ENCODE results near the gene ADAMTS17.

ADAMTS17 gene, protein sequence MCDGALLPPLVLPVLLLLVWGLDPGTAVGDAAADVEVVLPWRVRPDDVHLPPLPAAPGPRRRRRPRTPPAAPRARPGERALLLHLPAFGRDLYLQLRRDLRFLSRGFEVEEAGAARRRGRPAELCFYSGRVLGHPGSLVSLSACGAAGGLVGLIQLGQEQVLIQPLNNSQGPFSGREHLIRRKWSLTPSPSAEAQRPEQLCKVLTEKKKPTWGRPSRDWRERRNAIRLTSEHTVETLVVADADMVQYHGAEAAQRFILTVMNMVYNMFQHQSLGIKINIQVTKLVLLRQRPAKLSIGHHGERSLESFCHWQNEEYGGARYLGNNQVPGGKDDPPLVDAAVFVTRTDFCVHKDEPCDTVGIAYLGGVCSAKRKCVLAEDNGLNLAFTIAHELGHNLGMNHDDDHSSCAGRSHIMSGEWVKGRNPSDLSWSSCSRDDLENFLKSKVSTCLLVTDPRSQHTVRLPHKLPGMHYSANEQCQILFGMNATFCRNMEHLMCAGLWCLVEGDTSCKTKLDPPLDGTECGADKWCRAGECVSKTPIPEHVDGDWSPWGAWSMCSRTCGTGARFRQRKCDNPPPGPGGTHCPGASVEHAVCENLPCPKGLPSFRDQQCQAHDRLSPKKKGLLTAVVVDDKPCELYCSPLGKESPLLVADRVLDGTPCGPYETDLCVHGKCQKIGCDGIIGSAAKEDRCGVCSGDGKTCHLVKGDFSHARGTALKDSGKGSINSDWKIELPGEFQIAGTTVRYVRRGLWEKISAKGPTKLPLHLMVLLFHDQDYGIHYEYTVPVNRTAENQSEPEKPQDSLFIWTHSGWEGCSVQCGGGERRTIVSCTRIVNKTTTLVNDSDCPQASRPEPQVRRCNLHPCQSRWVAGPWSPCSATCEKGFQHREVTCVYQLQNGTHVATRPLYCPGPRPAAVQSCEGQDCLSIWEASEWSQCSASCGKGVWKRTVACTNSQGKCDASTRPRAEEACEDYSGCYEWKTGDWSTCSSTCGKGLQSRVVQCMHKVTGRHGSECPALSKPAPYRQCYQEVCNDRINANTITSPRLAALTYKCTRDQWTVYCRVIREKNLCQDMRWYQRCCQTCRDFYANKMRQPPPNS

DNA sequence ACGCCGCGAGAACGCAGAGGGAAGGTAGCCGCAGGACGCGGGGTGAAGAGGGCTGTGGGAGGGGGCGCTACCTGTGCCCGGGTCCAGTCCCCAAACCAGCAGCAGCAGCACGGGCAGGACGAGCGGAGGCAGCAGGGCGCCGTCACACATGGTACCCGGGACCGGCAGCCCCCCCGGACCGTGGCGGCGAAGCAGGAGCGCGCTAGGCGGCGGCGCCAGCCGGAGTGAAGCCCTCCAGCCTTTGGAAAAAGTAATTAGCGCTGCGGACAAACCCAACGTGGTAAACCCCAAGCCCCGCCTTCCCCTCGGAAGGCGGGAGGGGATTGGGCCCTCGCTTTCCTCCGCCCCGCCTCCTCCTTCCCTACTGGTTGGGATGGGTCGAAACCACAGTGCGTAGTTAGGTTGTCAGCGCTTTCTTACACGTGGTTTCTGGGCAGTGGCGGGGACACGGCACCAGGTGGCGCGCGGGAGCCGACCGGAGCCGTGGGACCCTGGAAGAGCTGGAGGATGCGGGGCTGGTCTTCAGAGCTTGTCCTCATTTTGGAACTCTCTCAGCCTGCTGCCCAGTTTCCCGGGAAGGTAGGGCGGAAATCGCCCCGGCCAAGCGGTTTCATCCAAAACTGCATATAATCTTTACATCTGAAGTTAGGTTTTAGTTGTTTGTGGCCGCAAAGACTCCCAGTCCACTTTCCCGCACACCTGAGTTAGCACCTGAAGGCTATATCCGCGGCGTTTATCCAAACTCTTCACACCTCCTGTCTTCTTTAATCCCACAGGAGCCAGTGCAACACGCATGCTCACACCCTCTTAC lies at the start of gene ADAMTS17:
ADAMTS17 (minus strand) TSS at position 226 of the 811 bp plus-strand sequence; CDS start at position 150, 76 bp downstream.
- Histone ChIP-seq H3K27ac (ENCODE audit: low read length) (peak within 1 kb of the TSS; percentile 46), H3K9ac (ENCODE audit: low read length in 2 of 2) (peak within 1 kb of the TSS in 1 of 2 donors; percentile 29), H3K4me3 (ENCODE audit: low read length in 2 of 2) (peak within 1 kb of the TSS; percentile 50 to 77), H3K27me3 (ENCODE audit: control insufficient read depth in 1 of 2, insufficient read depth in 2 of 2, low read length in 2 of 2) (peaks cover 0 to 2% of the 10 kb centered on the region in 2 donors), H3K36me3 (ENCODE audit: control insufficient read depth in 2 of 2, insufficient read depth in 2 of 2, low read length in 2 of 2) (no peaks in the 10 kb centered on the region), H3K9me3 (ENCODE audit: control insufficient read depth in 2 of 2, low read length in 2 of 2) (no peaks in the 10 kb centered on the region), H3K4me1 (ENCODE audit: control insufficient read depth, insufficient read depth, low read length) (peaks cover 22% of the 10 kb centered on the region)

GRCh38 chr15:100385300-100386050 lies 43.7 kb upstream of the ADAMTS17 start:
- Histone ChIP-seq H3K36me3 (ENCODE audit: control insufficient read depth in 2 of 2, insufficient read depth in 2 of 2, low read length in 2 of 2) (no peaks in the 10 kb centered on the region), H3K9me3 (ENCODE audit: control insufficient read depth in 2 of 2, low read length in 2 of 2) (peaks cover 6 to 20% of the 10 kb centered on the region in 2 donors), H3K27ac (ENCODE audit: low read length) (no peak overlapping the region), H3K9ac (ENCODE audit: low read length in 2 of 2) (no peak overlapping the region), H3K4me3 (ENCODE audit: low read length in 2 of 2) (no peak overlapping the region), H3K4me1 (ENCODE audit: control insufficient read depth, insufficient read depth, low read length) (no peaks in the 10 kb centered on the region), H3K27me3 (ENCODE audit: control insufficient read depth in 1 of 2, insufficient read depth in 2 of 2, low read length in 2 of 2) (no peaks in the 10 kb centered on the region)

- no peak overlapping the region for H3K9ac ChIP-seq (ENCODE audit: low read length in 2 of 2)
- H3K4me3 ChIP-seq (ENCODE audit: low read length in 2 of 2), result no peak overlapping the region
- no peaks in the 10 kb centered on the region for H3K4me1 ChIP-seq (ENCODE audit: control insufficient read depth, insufficient read depth, low read length)
- H3K27ac ChIP-seq (ENCODE audit: low read length), result no peak overlapping the region
- peaks cover 6 to 20% of the 10 kb centered on the region in 2 donors for H3K9me3 ChIP-seq (ENCODE audit: control insufficient read depth in 2 of 2, low read length in 2 of 2)
- H3K27me3 ChIP-seq (ENCODE audit: control insufficient read depth in 1 of 2, insufficient read depth in 2 of 2, low read length in 2 of 2), result no peaks in the 10 kb centered on the region
- no peaks in the 10 kb centered on the region for H3K36me3 ChIP-seq (ENCODE audit: control insufficient read depth in 2 of 2, insufficient read depth in 2 of 2, low read length in 2 of 2)
Observed at GRCh38 chr15:100384108-100384410, 42.3 kb upstream of the ADAMTS17 start.

GRCh38 chr15:100383302-100384107 lies 41.7 kb upstream of the ADAMTS17 start:
- no peak overlapping the region for H3K27ac ChIP-seq (ENCODE audit: low read length)
- H3K9ac ChIP-seq (ENCODE audit: low read length in 2 of 2), result no peak overlapping the region

GRCh38 chr15:100373942-100374341 lies 32.2 kb upstream of the ADAMTS17 start:
- peaks cover 3% of the 10 kb centered on the region for H3K4me1 ChIP-seq (ENCODE audit: control insufficient read depth, insufficient read depth, low read length)

More at GRCh38 chr15:100383302-100384107, 41.7 kb upstream of the ADAMTS17 start:
- peaks cover 6 to 20% of the 10 kb centered on the region in 2 donors for H3K9me3 ChIP-seq (ENCODE audit: control insufficient read depth in 2 of 2, low read length in 2 of 2)
- no peak overlapping the region for H3K4me3 ChIP-seq (ENCODE audit: low read length in 2 of 2)
- no peaks in the 10 kb centered on the region for H3K4me1 ChIP-seq (ENCODE audit: control insufficient read depth, insufficient read depth, low read length)
- no peaks in the 10 kb centered on the region for H3K36me3 ChIP-seq (ENCODE audit: control insufficient read depth in 2 of 2, insufficient read depth in 2 of 2, low read length in 2 of 2)
- H3K27me3 ChIP-seq (ENCODE audit: control insufficient read depth in 1 of 2, insufficient read depth in 2 of 2, low read length in 2 of 2), result no peaks in the 10 kb centered on the region

GRCh38 chr15:100373120-100373896 lies 31.5 kb upstream of the ADAMTS17 start:
- peak overlapping the region; percentile 53 to 62 for H3K9ac ChIP-seq (ENCODE audit: low read length in 2 of 2)
- peaks cover 8 to 10% of the 10 kb centered on the region in 2 donors for H3K27me3 ChIP-seq (ENCODE audit: control insufficient read depth in 1 of 2, insufficient read depth in 2 of 2, low read length in 2 of 2)
- H3K4me3 ChIP-seq (ENCODE audit: low read length in 2 of 2), result peak overlapping the region; percentile 1 to 62
- H3K4me1 ChIP-seq (ENCODE audit: control insufficient read depth, insufficient read depth, low read length), result peaks cover 3% of the 10 kb centered on the region
- H3K27ac ChIP-seq (ENCODE audit: low read length), result no peak overlapping the region
- no peaks in the 10 kb centered on the region for H3K9me3 ChIP-seq (ENCODE audit: control insufficient read depth in 2 of 2, low read length in 2 of 2)
- H3K36me3 ChIP-seq (ENCODE audit: control insufficient read depth in 2 of 2, insufficient read depth in 2 of 2, low read length in 2 of 2), result no peaks in the 10 kb centered on the region

More at GRCh38 chr15:100373942-100374341, 32.2 kb upstream of the ADAMTS17 start:
- H3K9ac ChIP-seq (ENCODE audit: low read length in 2 of 2), result no peak overlapping the region
- H3K9me3 ChIP-seq (ENCODE audit: control insufficient read depth in 2 of 2, low read length in 2 of 2), result no peaks in the 10 kb centered on the region
- peaks cover 8 to 10% of the 10 kb centered on the region in 2 donors for H3K27me3 ChIP-seq (ENCODE audit: control insufficient read depth in 1 of 2, insufficient read depth in 2 of 2, low read length in 2 of 2)
- H3K36me3 ChIP-seq (ENCODE audit: control insufficient read depth in 2 of 2, insufficient read depth in 2 of 2, low read length in 2 of 2), result no peaks in the 10 kb centered on the region
- H3K4me3 ChIP-seq (ENCODE audit: low read length in 2 of 2), result no peak overlapping the region
- no peak overlapping the region for H3K27ac ChIP-seq (ENCODE audit: low read length)

DNA sequence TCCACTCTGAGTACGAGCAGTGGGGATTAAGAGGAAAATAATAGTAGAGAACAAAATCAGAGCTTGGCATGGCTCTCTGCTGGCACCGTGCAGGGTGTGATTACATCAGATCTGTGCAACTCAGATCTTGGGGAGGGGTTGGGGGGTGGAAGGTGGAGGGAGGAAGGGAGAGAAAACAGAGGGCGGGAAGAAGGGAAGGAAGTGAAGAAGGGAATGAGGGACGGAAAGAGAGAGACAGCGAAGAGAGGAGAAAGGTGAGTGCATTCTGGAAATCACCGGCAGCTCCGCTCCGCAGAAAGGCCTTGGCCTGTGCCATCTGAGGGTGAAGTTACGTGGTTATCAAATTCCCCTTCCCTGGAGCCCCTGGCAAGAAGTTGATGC lies 31.0 kb upstream of the ADAMTS17 start:
- H3K27ac ChIP-seq (ENCODE audit: low read length), result no peak overlapping the region
- H3K4me3 ChIP-seq (ENCODE audit: low read length in 2 of 2), result peak overlapping the region; percentile 1 to 62
- H3K9ac ChIP-seq (ENCODE audit: low read length in 2 of 2), result peak overlapping the region; percentile 53 to 62
- H3K27me3 ChIP-seq (ENCODE audit: control insufficient read depth in 1 of 2, insufficient read depth in 2 of 2, low read length in 2 of 2), result peaks cover 8 to 9% of the 10 kb centered on the region in 2 donors
- no peaks in the 10 kb centered on the region for H3K9me3 ChIP-seq (ENCODE audit: control insufficient read depth in 2 of 2, low read length in 2 of 2)
- H3K4me1 ChIP-seq (ENCODE audit: control insufficient read depth, insufficient read depth, low read length), result peaks cover 3% of the 10 kb centered on the region
- no peaks in the 10 kb centered on the region for H3K36me3 ChIP-seq (ENCODE audit: control insufficient read depth in 2 of 2, insufficient read depth in 2 of 2, low read length in 2 of 2)

- Histone ChIP-seq H3K4me1 (ENCODE audit: control insufficient read depth, insufficient read depth, low read length) (peaks cover 2% of the 10 kb centered on the region), H3K9ac (ENCODE audit: low read length in 2 of 2) (no peak overlapping the region), H3K27me3 (ENCODE audit: control insufficient read depth in 1 of 2, insufficient read depth in 2 of 2, low read length in 2 of 2) (peaks cover 5 to 6% of the 10 kb centered on the region in 2 donors), H3K36me3 (ENCODE audit: control insufficient read depth in 2 of 2, insufficient read depth in 2 of 2, low read length in 2 of 2) (no peaks in the 10 kb centered on the region), H3K9me3 (ENCODE audit: control insufficient read depth in 2 of 2, low read length in 2 of 2) (no peaks in the 10 kb centered on the region), H3K4me3 (ENCODE audit: low read length in 2 of 2) (no peak overlapping the region), H3K27ac (ENCODE audit: low read length) (no peak overlapping the region)
Observed at GRCh38 chr15:100355342-100355741, 13.6 kb upstream of the ADAMTS17 start.

Data from stomach smooth muscle (tissue), 2 donors.